Fibroblast of lung (primary cell): ENCODE data around the gene ALDH7A1. TPM values are rescaled to one million over a fixed set of nuclear protein-coding genes. Genes with fewer than 3 reads are reported as not detected.

Experiments used
- DNase-seq, 2 donors: peaks; one replicate each; pipeline versions ENCODE4 v3.0.0 to v3.0.0-alpha.2; 2010; ENCODE audit warnings: low read depth in 2 of 2
- H2AFZ ChIP-seq: 2 replicates; pipeline ENCODE4 v1.5.1; 2012; ENCODE audit warnings: low read length, control low read depth, inconsistent platforms
- H3K27ac ChIP-seq: 2 replicates; pipeline ENCODE4 v1.5.1; 2011; ENCODE audit warnings: low read length, control low read depth; ENCODE audit not compliant: insufficient read depth
- H3K27me3 ChIP-seq: 2 replicates; pipeline ENCODE4 v1.5.1; 2011; ENCODE audit warnings: mild to moderate bottlenecking, low read length; ENCODE audit not compliant: control insufficient read depth, insufficient read depth
- H3K36me3 ChIP-seq: 2 replicates; pipeline ENCODE4 v1.5.1; 2011; ENCODE audit warnings: low read length; ENCODE audit not compliant: control insufficient read depth, insufficient read depth
- H3K4me1 ChIP-seq: 2 replicates; pipeline ENCODE4 v1.5.1; 2011; ENCODE audit warnings: low read length; ENCODE audit not compliant: control insufficient read depth, insufficient read depth; ENCODE audit errors: extremely low read depth
- H3K4me2 ChIP-seq: 2 replicates; pipeline ENCODE4 v1.5.1; 2011; ENCODE audit warnings: low read length, control low read depth; ENCODE audit not compliant: insufficient read depth; ENCODE audit errors: extremely low read depth
- H3K4me3 ChIP-seq, 4 experiments: fragments of 200-600 bp in 1 of 4; sonication (generic) in 1 of 4; replicated peaks in 1 of 4; 2 replicates each; pipeline ENCODE4 v1.5.1; 2011 to 2016; ENCODE audit warnings: low read length in 4 of 4, low read depth in 3 of 4, mild to moderate bottlenecking in 3 of 4, control low read depth in 2 of 4, inconsistent platforms in 1 of 4, mixed read lengths in 1 of 4; ENCODE audit not compliant: insufficient read depth in 1 of 4; ENCODE audit errors: control extremely low read depth in 1 of 4
- H3K79me2 ChIP-seq: 2 replicates; pipeline ENCODE4 v1.5.1; 2012; ENCODE audit warnings: mild to moderate bottlenecking, low read length, inconsistent platforms; ENCODE audit not compliant: control insufficient read depth, insufficient read depth
- H3K9ac ChIP-seq: 2 replicates; pipeline ENCODE4 v1.5.1; 2011; ENCODE audit warnings: mild to moderate bottlenecking, low read length, control low read depth; ENCODE audit not compliant: insufficient read depth
- H3K9me3 ChIP-seq: 2 replicates; pipeline ENCODE4 v1.5.1; 2012; ENCODE audit warnings: low read depth, low read length; ENCODE audit not compliant: control insufficient read depth, insufficient read depth
- H4K20me1 ChIP-seq: 2 replicates; pipeline ENCODE4 v1.5.1; 2011; ENCODE audit warnings: low read length; ENCODE audit not compliant: control insufficient read depth, insufficient read depth; ENCODE audit errors: extremely low read depth
- EZH2 ChIP-seq: IDR thresholded peaks from 2 replicates; pipeline ENCODE4 v1.5.1; 2012; ENCODE audit warnings: low read length, control low read depth, mild to moderate bottlenecking; ENCODE audit errors: missing control alignments
- polyA plus RNA-seq, 2 donors: library from polyadenylated mRNA; depleted of rRNA in 1 of 2; stranded (reverse) in 1 of 2; unstranded in 1 of 2; fragments of >200 nt; gene quantifications; 2 replicates each; pipeline ENCODE4 v1.2.1, GENCODE V29; 2011 to 2012; ENCODE audit warnings: missing spikeins in 1 of 2
- total RNA-seq: library from RNA; depleted of rRNA; stranded (reverse); fragments of >200 nt; gene quantifications from 2 replicates; pipeline ENCODE4 v1.2.1, GENCODE V29; 2014
- TF ChIP-seq, protein P1 (sequence below), 2 donors: IDR thresholded peaks in 1 of 2; conservative IDR thresholded peaks in 1 of 2; 1 replicate in 1 of 2; 2 replicates in 1 of 2; pipeline ENCODE4 v1.5.1; 2011 to 2012; ENCODE audit warnings: low read length in 2 of 2, control low read depth in 1 of 2, inconsistent platforms in 1 of 2, low read depth in 1 of 2, mild to moderate bottlenecking in 1 of 2

ALDH7A1 gene
- total and polyA plus RNA-seq, 2 donors (not counting 1 experiment from before 2014, with no cell fraction given) = 44.8 to 53.3 TPM

GRCh38 chr5:126514131-126514557 lies 80.9 kb downstream of the ALDH7A1 start:
- peak overlapping the region; percentile 57 for H3K27ac ChIP-seq
- H2AFZ ChIP-seq = no peak overlapping the region
- no peak overlapping the region for H3K9ac ChIP-seq
- DNase-seq = peak; percentile 50 to 60
- no peaks in the 10 kb centered on the region for H3K9me3 ChIP-seq
- H4K20me1 ChIP-seq = no peaks in the 10 kb centered on the region
- no peaks in the 10 kb centered on the region for H3K36me3 ChIP-seq
- TF ChIP-seq, protein P1, sequence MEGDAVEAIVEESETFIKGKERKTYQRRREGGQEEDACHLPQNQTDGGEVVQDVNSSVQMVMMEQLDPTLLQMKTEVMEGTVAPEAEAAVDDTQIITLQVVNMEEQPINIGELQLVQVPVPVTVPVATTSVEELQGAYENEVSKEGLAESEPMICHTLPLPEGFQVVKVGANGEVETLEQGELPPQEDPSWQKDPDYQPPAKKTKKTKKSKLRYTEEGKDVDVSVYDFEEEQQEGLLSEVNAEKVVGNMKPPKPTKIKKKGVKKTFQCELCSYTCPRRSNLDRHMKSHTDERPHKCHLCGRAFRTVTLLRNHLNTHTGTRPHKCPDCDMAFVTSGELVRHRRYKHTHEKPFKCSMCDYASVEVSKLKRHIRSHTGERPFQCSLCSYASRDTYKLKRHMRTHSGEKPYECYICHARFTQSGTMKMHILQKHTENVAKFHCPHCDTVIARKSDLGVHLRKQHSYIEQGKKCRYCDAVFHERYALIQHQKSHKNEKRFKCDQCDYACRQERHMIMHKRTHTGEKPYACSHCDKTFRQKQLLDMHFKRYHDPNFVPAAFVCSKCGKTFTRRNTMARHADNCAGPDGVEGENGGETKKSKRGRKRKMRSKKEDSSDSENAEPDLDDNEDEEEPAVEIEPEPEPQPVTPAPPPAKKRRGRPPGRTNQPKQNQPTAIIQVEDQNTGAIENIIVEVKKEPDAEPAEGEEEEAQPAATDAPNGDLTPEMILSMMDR (conservative IDR thresholded peaks at IDR 0.05 in 1 of 2, IDR thresholded peaks at IDR 0.05 in 1 of 2; ENCODE audit: low read depth in 1 of 2, low read length in 2 of 2) = no peak
- no peak for TF ChIP-seq EZH2
- no peaks in the 10 kb centered on the region for H3K79me2 ChIP-seq
- no peak overlapping the region for H3K4me3 ChIP-seq
- no peaks in the 10 kb centered on the region for H3K27me3 ChIP-seq
- H3K4me2 ChIP-seq = peak overlapping the region; percentile 73
- H3K4me1 ChIP-seq = peaks cover 8% of the 10 kb centered on the region

- Histone ChIP-seq H3K4me1 (peaks cover 8% of the 10 kb centered on the region), H3K4me3 (peak overlapping the region in 1 of 4 experiments; percentile 0), H3K27ac (peak overlapping the region; percentile 57), H2AFZ (peak overlapping the region; percentile 59), H3K9me3 (no peaks in the 10 kb centered on the region), H3K79me2 (no peaks in the 10 kb centered on the region), H3K4me2 (peak overlapping the region; percentile 73), H3K27me3 (no peaks in the 10 kb centered on the region), H4K20me1 (no peaks in the 10 kb centered on the region), H3K36me3 (no peaks in the 10 kb centered on the region), H3K9ac (no peak overlapping the region)
- peak in 1 of 2 donors; percentile 12 for DNase-seq
- no peak for TF ChIP-seq EZH2
- TF ChIP-seq, protein P1 (conservative IDR thresholded peaks at IDR 0.05 in 1 of 2, IDR thresholded peaks at IDR 0.05 in 1 of 2; ENCODE audit: low read depth in 1 of 2, low read length in 2 of 2) = no peak
Observed at GRCh38 chr5:126513703-126514102, 81.3 kb downstream of the ALDH7A1 start.

- Histone ChIP-seq H4K20me1 (no peaks in the 10 kb centered on the region), H3K4me3 (no peak overlapping the region), H3K36me3 (no peaks in the 10 kb centered on the region), H3K79me2 (no peaks in the 10 kb centered on the region), H3K27me3 (no peaks in the 10 kb centered on the region), H2AFZ (peak overlapping the region; percentile 59), H3K27ac (peak overlapping the region; percentile 57), H3K9ac (no peak overlapping the region), H3K4me1 (peaks cover 8% of the 10 kb centered on the region), H3K9me3 (no peaks in the 10 kb centered on the region), H3K4me2 (peak overlapping the region; percentile 73)
- DNase-seq = no peak
- TF ChIP-seq, protein P1 (conservative IDR thresholded peaks at IDR 0.05 in 1 of 2, IDR thresholded peaks at IDR 0.05 in 1 of 2; ENCODE audit: low read depth in 1 of 2, low read length in 2 of 2) = no peak
- no peak for TF ChIP-seq EZH2
Observed at GRCh38 chr5:126513302-126513701, 81.7 kb downstream of the ALDH7A1 start.
